ENCODE data around the gene SYVN1. TPM values are rescaled to one million over a fixed set of nuclear protein-coding genes. Genes with fewer than 3 reads are reported as not detected.

Gene SYVN1
- total RNA-seq, 2 donors from 2014 or later: 64.3 to 66.0 TPM

DNA sequence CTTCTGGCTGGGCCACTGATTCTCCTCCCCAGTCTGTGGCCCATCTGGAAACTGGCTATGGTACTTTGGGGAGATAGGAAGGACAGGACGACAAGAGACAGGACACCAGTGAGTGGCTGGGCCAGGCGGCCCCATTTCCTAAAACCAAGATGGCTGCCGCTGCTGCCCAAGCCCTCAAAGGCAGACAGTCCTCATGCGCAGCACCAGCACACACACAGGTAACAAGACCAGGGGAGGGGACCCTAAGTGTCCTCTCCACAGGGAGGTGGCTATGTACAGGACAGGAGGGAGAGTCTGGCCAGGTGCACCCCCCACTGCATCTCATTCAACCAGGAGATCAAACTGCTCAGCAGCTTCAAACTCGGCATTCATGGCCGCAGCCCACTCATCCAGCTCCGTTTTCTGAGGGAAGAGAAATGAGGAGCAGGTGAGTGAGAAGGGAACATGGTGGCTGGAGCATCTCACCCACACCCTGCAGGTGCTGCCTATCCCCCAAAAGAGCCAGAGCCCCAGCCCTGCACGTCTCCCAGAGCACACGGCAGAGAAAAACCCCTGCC is 55.5 kb downstream of the SYVN1 start:
- no peaks in the 10 kb centered on the region for H3K36me3 ChIP-seq
- H3K9me3 ChIP-seq: no peaks in the 10 kb centered on the region
- TF ChIP-seq, protein P1, sequence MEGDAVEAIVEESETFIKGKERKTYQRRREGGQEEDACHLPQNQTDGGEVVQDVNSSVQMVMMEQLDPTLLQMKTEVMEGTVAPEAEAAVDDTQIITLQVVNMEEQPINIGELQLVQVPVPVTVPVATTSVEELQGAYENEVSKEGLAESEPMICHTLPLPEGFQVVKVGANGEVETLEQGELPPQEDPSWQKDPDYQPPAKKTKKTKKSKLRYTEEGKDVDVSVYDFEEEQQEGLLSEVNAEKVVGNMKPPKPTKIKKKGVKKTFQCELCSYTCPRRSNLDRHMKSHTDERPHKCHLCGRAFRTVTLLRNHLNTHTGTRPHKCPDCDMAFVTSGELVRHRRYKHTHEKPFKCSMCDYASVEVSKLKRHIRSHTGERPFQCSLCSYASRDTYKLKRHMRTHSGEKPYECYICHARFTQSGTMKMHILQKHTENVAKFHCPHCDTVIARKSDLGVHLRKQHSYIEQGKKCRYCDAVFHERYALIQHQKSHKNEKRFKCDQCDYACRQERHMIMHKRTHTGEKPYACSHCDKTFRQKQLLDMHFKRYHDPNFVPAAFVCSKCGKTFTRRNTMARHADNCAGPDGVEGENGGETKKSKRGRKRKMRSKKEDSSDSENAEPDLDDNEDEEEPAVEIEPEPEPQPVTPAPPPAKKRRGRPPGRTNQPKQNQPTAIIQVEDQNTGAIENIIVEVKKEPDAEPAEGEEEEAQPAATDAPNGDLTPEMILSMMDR (IDR thresholded peaks at IDR 0.05): no peak
- intact Hi-C loops (cut with DNase I): no loop called here
- H3K27me3 ChIP-seq: no peaks in the 10 kb centered on the region
- H3K9ac ChIP-seq (ENCODE audit: low read depth in 2 of 2, low read length in 2 of 2): no peak overlapping the region
- no peak overlapping the region for H3K4me3 ChIP-seq
- H3K27ac ChIP-seq: no peak overlapping the region
- no peak for DNase-seq
- peaks cover 7% of the 10 kb centered on the region for H3K4me1 ChIP-seq

DNA sequence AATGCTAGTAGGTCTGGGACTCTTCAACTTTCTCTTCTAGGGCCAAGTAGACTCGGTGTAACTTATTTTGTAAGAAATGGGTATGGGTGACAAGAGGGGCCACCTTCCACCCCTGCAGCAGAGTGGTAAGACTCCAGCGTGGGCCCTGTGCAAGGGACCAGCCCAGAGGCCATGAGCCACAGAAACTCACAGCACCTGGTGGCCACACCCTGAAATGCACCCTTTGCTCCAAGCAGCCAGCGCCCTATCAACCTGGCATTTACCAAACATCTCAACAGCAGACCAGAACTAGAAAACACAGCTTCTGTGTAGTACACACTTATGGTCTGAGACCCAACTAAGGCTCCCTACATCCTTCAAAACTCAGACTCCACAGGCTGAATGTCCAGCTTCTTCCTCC is 56.2 kb downstream of the SYVN1 start:
- DNase-seq: peak; percentile 75
- H3K9ac ChIP-seq (ENCODE audit: low read depth in 2 of 2, low read length in 2 of 2): peak overlapping the region in 1 of 2 donors; percentile 22
- TF ChIP-seq, protein P1 (IDR thresholded peaks at IDR 0.05): peak; percentile 68
- H3K9me3 ChIP-seq: no peaks in the 10 kb centered on the region
- H3K27me3 ChIP-seq: no peaks in the 10 kb centered on the region
- intact Hi-C loops (cut with DNase I): no loop called here
- H3K4me3 ChIP-seq: no peak overlapping the region
- H3K4me1 ChIP-seq: peaks cover 3% of the 10 kb centered on the region
- H3K27ac ChIP-seq: no peak overlapping the region
- H3K36me3 ChIP-seq: no peaks in the 10 kb centered on the region

DNA sequence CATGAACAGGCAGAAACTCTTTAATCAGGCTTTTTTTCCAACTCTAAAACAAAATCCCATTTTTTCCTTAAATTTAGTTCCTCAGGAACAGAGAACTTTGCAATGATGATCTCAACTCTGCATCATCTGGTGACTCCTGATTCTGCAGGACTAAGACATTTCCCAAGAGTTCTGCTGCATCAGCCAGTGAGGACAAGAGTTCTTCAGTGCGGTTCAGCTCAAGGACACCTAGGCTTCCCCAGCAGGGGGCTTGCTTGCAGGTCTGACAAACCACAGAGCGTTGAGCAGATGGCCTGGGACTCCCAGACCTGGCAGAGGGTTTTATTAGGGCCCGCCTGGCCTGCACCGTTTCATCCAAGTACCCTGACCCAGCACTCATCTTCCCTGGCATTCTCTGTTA is 56.9 kb downstream of the SYVN1 start:
- Histone ChIP-seq H3K27ac (no peak overlapping the region), H3K36me3 (no peaks in the 10 kb centered on the region), H3K4me1 (no peaks in the 10 kb centered on the region), H3K27me3 (no peaks in the 10 kb centered on the region), H3K4me3 (no peak overlapping the region), H3K9me3 (no peaks in the 10 kb centered on the region), H3K9ac (ENCODE audit: low read depth in 2 of 2, low read length in 2 of 2) (no peak overlapping the region)
- TF ChIP-seq, protein P1 (IDR thresholded peaks at IDR 0.05): no peak
- intact Hi-C loops (cut with DNase I): no loop called here
- DNase-seq: no peak

Small RNA genes within 50 kb of the gene (microRNA-seq; reads per million reads assigned to microRNA genes)
- not detected for gene MIR6751

Other genes with a start within 250 kb of the SYVN1 start
- 10 to 100 TPM; 30.6 to 32.8 TPM for gene ATG2A, start 217.3 kb downstream of the SYVN1 start, total RNA-seq
- gene PPP2R5B, start 209.8 kb downstream of the SYVN1 start, total RNA-seq: 10 to 100 TPM; 18.6 to 36.1 TPM
- not detected for gene GPHA2, start 198.6 kb downstream of the SYVN1 start, total RNA-seq
- gene MAJIN, start 162.4 kb downstream of the SYVN1 start, total RNA-seq: not detected
- 10 to 100 TPM; 14.1 to 20.7 TPM for gene BATF2, start 137.5 kb downstream of the SYVN1 start, total RNA-seq
- 100 to 1,000 TPM in 1 of 2 donors, 10 to 100 TPM in 1; 81.9 to 102 TPM for gene ARL2, start 120.4 kb downstream of the SYVN1 start, total RNA-seq
- 10 to 100 TPM; 37.7 to 53.8 TPM for gene SNX15, start 107.1 kb downstream of the SYVN1 start, total RNA-seq
- 10 to 100 TPM; 12.9 to 26.7 TPM for gene SAC3D1, start 93.3 kb downstream of the SYVN1 start, total RNA-seq
- 10 to 100 TPM; 10.5 to 30.8 TPM for gene NAALADL1, start 76.0 kb downstream of the SYVN1 start, total RNA-seq
- gene CDCA5, start 50.5 kb downstream of the SYVN1 start, total RNA-seq: 10 to 100 TPM in 1 of 2 donors, 1 to 10 TPM in 1; 9.7 to 51.7 TPM
- gene ZFPL1, start 50.3 kb downstream of the SYVN1 start, total RNA-seq: 10 to 100 TPM; 43.2 to 54.3 TPM
- gene VPS51, start 38.3 kb downstream of the SYVN1 start, total RNA-seq: 100 to 1,000 TPM; 147 to 159 TPM
- gene TM7SF2, start 22.6 kb downstream of the SYVN1 start, total RNA-seq: 10 to 100 TPM; 26.6 to 40.0 TPM
- 10 to 100 TPM in 1 of 2 donors, 1 to 10 TPM in 1; 8.1 to 17.3 TPM for gene ZNHIT2, start 16.8 kb downstream of the SYVN1 start, total RNA-seq
- gene FAU, start 12.4 kb downstream of the SYVN1 start, total RNA-seq: 100 to 1,000 TPM; 752 to 950 TPM
- gene MRPL49, start 12.2 kb downstream of the SYVN1 start, total RNA-seq: 10 to 100 TPM; 60.7 to 72.3 TPM
- not detected for gene SPDYC, start 35.7 kb upstream of the SYVN1 start, total RNA-seq
- gene CAPN1, start 47.4 kb upstream of the SYVN1 start, total RNA-seq: 100 to 1,000 TPM; 325 to 416 TPM
- gene POLA2, start 127.4 kb upstream of the SYVN1 start, total RNA-seq: 10 to 100 TPM in 1 of 2 donors, 1 to 10 TPM in 1; 5.9 to 28.0 TPM
- 10 to 100 TPM in 1 of 2 donors, 1 to 10 TPM in 1; 7.8 to 28.3 TPM for gene CDC42EP2, start 180.3 kb upstream of the SYVN1 start, total RNA-seq
- gene DPF2, start 199.3 kb upstream of the SYVN1 start, total RNA-seq: 10 to 100 TPM; 35.0 to 48.0 TPM
- gene TIGD3, start 220.2 kb upstream of the SYVN1 start, total RNA-seq: under 1 TPM; 0.48 to 0.77 TPM
- gene SLC25A45, start 248.1 kb upstream of the SYVN1 start, total RNA-seq: 1 to 10 TPM; 4.4 to 6.9 TPM